HUDEP-2 (cell line): Measurements from ENCODE around the gene DNM1.

Experiments
- DNase-seq, 76 experiments: peaks; one replicate each; lab custom pipeline; 2025; ENCODE audit not compliant: unreplicated experiment in 76 of 76; lab: John Stamatoyannopoulos, UW

The DNM1 gene

DNA sequence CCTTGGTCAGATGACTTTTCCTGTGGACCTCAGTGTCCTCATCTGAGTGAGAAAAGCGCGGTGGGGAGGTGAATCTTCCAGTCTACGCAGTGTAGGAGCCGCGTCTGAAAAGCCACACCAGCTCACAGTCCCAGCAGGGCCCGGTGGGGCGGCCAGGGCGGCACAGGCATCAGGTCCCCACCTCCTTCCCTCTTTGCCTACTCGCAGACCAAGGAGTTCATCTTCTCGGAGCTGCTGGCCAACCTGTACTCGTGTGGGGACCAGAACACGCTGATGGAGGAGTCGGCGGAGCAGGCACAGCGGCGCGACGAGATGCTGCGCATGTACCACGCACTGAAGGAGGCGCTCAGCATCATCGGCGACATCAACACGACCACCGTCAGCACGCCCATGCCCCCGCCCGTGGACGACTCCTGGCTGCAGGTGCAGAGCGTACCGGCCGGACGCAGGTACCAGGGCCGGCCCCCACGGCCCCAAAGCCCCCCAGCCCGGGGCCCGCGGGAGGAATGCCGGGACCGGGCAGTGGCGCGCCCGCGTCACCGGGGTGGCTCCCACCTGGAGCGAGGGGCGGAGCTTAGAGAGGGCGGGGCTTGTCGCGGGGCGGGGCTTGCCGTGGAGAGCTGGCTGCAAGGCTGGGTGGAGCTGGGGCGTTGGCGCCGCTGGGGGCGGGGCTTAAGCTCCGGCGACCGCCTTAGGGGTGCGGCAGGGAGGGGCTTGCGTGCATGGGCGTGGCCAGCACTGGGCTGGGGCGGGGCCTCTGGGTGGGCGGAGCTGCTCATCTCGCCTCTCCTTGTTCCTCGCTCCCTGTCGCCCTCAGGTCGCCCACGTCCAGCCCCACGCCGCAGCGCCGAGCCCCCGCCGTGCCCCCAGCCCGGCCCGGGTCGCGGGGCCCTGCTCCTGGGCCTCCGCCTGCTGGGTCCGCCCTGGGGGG lies 47.0 kb downstream of the DNM1 start:
- peak in 73 of 76 experiments; percentile 20 to 97 (median 89) for DNase-seq

DNA sequence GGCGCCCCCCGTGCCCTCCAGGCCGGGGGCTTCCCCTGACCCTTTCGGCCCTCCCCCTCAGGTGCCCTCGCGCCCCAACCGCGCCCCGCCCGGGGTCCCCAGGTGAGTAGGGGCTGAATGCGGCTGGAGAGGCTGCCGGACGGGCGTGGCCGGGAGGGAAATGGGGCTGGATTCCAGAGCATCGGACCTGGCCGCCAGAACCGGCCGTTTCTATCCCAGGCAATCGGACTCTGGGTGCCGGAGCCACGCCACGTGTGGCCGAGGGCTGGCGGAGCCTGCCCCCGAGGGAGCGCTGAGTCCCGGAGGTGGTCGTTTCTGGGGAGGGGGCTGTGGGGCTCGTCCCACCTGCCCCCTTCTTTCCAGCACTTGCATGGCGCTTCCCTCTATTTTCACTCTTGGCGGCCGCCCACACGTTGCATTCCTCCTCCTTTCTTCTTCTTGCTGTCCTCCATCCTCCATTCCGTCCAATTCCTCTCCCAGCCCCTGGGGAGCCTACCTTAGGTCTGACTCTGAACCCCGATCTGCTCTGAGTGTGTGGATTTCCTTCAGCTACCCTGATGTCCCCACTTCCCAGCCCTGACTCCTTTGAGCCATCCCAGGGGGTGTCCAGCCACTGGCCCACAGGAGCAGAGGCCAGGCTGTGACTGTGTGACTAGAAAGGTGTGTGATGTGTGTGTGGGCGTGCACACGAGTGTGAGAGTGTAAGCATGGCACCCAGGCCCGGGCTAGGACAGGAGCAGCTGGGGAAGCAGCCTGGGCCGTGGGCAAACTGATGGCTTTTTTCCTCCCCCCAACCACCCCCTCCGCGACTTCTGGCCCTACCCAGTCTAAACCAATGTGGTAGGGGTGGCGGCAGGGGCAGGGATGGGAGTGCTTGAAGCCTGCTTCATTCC lies 47.9 kb downstream of the DNM1 start:
- DNase-seq = no peak

DNA sequence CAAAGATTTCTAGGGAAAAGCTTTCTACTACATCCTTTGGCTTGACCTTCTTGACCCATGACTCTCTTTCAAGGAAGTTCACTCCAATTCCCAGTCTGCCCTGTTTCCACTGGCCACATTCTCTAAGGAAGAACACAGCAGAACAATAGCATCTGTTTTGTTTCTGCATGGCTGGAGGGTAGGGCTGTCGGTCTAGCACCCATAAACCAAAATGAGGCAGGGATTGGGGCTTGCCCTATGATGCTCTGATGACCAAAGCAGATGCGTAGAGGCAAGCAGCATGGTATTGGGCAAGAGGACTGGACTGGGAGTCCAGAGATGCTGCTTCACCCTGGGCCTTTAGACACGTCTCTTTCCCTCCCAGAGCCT lies 48.5 kb downstream of the DNM1 start:
- DNase-seq = no peak

DNA sequence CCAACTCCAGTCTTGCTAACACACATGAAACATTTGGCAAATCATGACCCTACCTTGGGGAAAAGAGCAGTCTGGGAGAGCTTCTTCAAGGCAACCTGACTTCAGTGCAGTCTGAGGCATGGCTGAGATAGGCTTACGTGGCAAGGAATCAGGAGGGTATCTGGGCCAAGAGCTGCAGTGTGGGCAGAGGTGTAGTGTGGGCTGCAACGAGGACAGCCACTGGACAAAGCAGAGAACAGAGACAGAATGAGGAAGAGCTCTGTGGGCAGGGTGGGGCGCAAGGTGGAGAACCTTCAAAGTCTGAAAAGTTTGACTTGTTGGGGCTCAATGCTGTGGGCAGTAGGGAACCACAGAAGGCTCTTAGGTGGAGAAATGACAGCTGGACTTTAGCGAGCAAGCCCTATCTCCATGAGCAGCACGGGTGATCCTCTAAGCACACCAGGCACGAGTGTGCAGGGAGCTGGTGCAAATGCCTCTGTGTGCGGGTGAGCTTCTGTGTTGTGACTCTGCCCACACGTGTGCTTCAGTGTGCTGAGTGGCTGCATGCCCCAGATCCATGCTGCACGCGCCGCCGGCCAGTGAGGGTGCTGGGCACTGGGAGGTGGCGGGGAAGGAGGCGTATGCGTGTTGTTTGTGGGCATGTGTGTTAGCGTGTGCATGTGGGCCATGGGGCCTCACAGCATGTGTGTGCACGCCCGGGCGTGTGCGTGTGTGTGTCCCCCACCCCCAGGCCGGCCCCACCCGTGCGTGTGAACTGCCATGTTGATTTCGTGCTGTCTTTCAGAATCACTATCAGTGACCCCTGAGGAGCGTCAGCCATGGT lies 49.3 kb downstream of the DNM1 start:
- DNase-seq = no peak

DNA sequence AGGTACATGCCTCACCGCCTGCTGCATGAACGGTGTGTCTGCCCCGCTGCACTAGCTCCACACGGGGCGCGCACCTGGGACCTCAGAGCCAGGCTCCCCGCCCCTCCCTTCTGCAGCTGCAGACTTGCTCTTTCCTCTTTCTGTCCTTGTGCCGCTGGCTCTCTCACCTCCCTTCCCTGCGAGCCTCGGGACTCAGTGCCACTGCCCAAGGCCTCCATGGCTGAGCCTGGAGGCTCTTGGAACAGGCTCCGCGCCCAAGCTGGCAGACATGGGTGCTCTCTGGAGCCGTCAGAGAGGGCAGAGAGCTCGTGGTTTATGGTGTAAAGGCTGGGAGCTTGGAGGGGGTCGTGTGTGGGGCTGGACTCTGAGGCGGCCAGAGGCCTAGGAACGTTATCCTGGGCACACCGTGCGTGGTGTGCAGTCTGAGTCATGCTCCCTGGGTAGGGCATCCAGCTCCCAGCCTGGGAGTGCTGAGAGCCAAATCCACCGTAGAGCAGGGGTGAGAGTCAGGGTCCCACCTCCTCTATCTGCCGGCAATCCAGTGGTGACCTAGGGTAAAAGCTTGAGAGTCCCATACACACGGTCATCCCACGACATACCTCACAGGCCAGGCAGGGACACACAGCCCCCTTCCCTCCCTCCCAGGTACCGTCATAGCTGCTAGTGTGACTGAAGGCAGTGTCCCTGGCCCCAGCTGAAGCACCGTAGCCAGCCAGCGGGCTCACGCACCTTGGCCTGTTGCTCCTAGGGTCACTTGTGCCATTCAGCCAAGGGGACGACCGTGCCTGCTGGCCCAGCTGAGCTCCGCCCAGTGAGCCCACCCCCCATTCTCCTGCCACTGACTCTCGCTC lies 50.2 kb downstream of the DNM1 start:
- no peak for DNase-seq

DNA sequence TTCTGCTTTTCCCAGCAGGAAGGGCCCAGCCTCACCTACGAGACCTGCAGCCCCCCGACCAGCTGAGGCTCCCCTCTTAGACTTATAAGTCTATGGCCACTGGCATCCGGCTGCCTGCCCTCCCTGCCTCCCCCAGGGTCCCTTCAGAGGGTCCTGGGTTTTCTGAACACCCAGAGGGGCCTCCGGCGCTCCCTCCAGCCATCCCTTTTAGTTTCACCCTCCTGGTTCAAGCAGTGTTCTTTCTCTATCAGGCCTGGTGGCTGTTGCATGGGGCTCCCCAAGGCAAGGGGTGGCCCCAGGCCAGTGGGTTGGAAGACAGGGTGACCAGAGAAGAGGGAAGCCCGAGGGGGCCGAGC lies 50.8 kb downstream of the DNM1 start:
- no peak for DNase-seq

DNA sequence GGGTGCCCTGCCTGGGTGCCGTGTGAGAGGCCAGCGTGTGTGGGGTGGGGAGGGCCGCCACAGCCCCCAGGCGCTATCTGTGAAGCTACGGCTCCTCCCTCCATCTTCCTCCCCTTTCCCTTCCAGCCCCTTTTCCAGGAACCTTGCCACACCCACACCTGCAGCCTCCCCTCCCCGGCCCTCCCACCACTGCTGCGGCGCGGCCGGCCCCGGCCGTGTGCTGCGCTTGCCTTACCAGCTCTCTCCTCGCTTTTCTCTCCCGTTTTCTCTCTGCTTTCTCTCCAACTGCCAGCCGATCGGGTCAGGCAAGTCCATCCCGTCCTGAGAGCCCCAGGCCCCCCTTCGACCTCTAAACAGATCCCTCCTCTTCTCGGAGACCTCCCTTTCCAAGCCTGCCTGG lies 51.2 kb downstream of the DNM1 start:
- no peak for DNase-seq

DNA sequence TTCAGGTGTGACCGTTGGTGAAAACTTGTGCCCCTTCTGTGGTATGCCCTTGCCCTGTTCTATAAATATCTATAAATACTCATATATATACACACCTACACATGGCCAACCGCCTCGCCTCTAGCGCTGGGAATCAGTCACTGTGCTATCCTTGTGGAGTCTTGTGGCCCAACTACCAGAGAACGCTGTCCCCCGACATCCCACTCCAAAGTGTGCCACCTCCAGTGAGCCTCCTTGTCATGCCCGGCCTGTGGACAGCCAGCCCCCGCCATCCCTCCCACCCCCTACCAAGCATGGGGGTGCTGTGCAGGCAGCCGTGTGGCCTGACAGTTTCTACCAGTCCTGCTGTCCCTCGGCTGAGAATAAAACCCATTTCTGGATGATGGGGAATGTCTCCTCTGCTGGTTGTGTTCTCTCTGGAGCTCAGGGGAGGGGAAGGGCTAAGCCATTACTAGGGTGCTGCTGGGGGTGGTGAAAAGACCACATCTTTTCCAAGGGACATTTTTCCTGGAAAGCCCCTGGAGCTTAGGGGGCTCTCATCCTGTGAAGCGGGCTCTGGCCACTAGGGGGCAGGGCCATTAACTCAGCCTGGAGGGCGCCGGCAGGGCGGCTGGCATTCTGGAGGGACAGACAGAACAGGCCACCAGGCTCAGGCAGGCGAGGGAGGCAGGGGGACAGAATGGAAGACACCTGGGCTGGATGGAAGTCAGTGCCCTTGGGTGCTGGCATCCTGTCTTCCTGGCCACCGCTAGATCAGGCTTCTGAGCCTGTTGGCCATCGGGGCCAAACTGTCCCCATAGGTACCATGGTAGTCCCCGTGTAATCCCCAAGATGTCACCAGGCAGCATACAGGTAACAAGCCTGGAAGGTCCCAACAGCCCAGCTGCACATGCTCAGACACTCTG lies 51.9 kb downstream of the DNM1 start:
- peak in 51 of 76 experiments; percentile 4 to 56 (median 24) for DNase-seq

DNA sequence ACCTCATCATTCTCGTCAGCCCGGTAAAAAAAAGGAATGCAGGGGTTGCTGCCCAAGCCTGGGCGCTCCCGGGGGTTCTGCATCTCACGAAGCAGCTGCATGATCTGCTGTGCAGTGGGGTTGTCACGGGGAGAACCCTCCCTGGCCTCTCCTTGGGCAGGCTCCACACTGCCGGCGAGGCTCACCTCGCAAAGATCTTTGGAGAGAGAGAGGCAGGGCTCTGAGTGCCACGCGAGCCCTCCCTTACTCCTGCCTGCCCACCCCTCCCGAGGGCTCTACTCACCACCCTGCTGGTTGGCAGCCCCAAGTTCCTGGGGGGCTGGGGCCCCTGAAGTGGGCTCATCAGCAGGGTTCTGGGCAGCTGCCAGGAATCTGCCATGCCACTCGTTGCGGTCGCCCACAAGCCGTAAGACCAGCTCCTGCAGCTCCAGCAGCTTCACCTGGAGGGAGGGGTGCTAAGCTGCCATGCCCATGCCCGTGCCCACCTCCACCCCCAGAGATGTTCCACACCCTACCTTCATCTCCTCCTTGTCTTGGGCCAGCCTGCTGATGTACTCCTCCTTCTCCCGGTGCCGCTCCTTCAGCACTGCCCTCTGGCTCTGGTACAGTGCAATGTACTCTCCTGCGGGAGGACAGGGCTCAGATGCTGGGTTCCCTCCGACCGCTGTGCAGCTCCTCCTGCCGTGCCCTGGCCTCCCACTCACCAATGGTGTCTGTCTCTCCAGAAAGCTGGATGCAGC lies 54.1 kb downstream of the DNM1 start:
- DNase-seq = no peak

DNA sequence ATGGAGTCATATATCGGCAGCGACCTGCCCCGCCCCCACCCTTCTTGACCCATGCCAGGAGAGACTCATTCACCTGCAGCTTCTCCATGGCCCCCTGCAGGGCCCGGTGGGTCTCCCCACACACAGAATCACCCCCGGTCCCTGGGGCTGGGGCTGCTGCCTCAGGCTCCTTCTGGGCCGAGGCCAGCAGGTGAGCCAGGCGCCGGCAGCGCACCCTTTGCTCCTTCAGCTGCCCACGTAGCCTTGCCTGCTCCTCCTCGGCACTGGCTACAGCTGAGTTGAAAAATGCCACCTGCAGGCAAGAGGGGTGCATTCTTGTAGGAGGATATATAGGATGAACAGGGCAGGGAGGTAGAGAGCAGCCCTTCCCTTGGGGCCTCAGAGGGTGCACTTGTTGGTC lies 54.7 kb downstream of the DNM1 start:
- no peak for DNase-seq

DNA sequence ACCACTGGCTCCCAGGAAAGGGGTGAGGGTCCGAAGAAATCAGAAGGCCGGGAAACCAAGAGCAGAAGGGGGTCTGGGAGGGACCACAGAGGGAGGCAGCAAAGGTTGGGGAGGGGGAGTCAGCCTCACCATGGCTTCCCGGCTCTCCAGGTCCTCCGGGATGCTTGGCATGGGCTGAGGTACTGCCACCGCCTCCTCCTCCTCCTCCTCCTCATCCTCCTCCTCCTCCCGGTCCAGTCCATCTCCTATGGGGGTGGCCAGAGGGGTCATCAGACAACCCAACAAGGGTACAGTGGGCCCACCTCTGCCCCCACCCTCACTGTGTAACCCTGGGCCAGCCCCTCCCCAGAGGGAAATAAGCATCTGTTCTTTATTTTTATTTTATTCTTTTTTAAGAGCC lies 55.1 kb downstream of the DNM1 start:
- no peak for DNase-seq

DNA sequence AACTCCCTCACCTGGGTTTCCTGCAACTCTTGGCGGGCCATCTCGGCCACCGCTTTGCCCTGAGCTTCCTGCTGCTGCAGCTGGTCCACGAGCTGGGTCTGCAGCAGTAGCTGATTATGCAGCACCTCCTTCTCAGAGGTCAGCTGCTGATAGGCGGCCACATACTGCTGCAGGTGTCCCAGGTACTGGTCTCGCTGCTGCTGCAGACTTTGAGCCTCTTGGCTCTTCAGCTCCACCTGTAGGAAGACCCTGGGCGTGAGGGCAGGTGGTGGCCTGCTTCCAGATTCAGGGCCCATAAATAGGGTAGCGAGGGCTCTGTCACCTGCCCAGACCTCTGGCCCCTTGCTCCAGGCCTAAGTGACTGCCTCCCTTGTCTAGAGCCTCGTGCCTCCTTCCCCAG lies 56.0 kb downstream of the DNM1 start:
- no peak for DNase-seq

DNA sequence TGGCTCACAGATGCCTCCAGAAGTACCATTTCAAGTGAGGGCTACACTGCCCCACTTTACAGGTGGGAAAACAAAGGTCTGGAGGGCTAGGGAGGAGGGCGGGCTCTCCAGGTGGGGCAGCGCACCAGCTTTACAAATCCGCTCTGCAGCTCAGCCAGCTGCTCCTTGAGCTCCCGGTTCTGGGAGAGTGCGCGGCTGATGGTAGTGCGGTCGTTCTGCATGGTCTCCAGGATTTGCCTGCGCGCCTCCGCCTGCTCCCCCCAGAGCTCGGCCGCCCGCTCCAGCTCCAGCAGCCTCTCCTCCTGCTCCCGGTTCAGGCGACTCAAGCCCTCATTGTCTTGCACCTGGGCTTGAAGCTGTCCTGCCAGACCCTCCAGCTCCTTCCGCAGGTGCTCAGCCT lies 57.2 kb downstream of the DNM1 start:
- DNase-seq = no peak

DNA sequence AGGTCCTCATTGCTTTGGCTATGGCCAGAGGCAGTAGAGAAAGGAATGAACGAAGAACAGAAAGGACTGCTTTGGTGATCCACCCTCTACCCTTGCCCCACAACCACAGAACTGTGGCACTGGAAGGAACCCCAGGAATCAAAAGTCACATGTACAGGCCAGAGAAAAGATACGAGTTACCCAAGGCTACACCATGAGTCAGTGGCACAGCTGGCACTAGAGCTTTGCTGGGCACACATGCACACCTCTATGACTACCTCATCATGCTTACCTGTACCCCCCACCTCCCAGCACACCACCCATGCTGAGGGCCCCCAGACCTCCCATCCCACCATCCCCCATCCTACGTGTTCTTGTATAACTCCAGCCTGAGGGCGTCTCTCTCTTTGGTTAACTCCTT lies 59.5 kb downstream of the DNM1 start:
- no peak for DNase-seq

DNA sequence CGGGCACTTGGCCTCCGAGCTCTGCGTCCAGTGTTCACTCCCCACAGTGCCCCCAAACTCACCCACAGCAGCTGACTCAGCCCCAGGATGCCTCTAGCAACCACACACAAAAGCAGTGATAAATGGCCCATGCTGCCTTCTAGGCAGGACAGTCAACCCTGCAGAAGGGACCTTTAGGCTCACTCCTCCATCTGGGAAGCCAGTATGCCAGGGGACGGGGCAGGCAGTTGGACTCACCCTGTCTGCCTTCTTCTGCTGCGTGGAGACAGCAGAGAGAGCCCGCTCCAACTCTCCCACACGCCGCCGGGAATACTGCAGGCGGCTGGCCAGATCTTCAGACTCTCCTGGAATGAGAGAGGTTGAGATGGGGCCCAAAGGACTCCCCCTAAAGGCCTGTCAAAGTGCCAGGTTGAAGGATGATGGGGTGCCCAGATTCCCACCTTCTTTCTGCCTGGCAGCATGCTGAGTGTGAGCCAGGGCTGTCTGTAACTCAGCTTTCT lies 62.2 kb downstream of the DNM1 start:
- DNase-seq = no peak

DNA sequence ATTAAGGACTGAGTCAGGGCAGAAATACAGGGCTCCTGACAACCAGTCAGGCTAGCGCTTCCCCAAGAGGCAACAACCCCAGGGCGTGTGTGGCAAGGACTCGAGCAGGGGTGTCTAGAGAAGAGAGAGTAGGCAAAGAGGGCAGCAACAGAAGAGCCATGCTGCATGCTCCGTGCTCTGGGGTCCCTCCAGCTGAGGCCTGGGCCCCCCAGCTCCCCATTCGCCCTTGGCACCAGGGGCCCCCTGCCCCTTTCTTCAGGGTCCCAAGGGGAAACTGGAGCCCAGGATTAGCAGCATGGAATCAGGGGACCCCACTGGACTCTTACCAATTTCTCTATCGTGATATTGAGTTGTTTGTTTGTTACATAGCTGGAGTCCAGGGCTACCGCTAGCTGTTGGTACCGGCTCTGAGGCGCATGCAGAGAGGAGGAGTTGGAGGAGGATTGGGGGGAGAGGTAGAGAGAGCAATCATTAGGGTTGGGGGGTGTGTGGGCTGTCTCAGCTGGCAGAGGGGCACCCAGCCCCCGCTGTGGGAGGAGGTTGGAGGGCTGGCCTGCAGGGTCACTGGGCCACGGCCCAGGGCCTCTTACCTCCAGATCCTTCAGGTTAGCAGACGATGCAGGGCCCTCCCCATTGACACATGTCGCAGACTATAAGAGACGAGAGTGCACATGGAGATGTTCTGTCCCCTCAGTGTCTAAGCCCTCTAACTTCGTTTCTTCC lies 63.9 kb downstream of the DNM1 start:
- no peak for DNase-seq

DNA sequence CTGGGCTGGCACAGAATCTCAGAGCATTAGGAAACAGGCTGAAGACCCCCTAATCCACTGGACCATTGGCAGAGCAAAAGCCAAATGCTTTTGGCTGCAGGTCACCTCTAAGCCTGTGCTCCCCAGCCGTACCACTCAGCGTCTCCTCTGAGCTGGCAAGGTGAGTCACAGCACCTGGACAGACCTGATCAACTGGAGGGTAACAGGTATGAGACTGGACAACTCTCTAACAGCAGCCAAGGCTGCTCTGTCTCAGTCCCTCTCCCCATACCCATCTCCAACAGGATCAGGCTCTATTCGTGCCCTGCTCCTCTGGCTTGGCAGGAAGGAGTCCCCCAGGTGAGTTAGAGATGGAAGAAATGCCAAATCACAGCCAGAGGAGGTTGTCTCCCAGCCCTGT lies 67.9 kb downstream of the DNM1 start:
- no peak for DNase-seq

DNA sequence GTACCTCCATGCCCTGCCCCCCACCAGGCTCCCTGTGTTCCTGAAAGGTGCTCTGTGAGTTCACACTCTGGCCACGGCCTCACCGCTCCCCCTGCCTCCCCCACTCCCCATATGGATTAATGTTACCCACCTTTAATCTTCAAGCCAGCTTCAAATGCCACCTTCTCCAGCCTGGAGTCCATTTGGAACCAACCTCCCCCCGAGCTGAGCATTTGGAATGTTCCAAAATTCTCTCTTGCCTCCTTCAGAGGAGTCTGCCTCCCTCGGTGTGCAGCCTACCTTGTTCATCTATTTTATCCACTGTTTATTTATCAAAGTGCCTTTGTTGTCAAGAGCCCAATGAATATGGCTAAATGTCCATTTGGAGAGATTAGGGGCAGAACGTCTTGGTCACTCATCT lies 68.3 kb downstream of the DNM1 start:
- DNase-seq = no peak
